Medulla oblongata (tissue), 1 donor: ENCODE measurements around the gene TBX21.

Source experiments
- DNase-seq: peaks from one replicate; pipeline ENCODE4 v3.0.0-alpha.2; 2015; ENCODE audit errors: extremely low spot score

TBX21 gene

GRCh38 chr17:47698749-47699535 is 34.1 kb upstream of the TBX21 start:
- peak; percentile 50 for DNase-seq

GRCh38 chr17:47699536-47699840 is 33.5 kb upstream of the TBX21 start:
- DNase-seq, result no peak

GRCh38 chr17:47700471-47701449 is 32.3 kb upstream of the TBX21 start:
- no peak for DNase-seq

- no peak for DNase-seq
These were observed 31.4 kb upstream of the TBX21 start for GRCh38 chr17:47701608-47702007.

- no peak for DNase-seq
These were observed 30.5 kb upstream of the TBX21 start for GRCh38 chr17:47702391-47702995.

GRCh38 chr17:47703191-47703591 is 29.8 kb upstream of the TBX21 start:
- no peak for DNase-seq

GRCh38 chr17:47703671-47704070 is 29.4 kb upstream of the TBX21 start:
- DNase-seq, result no peak

- no peak for DNase-seq
These were observed 28.9 kb upstream of the TBX21 start for GRCh38 chr17:47704116-47704515.

GRCh38 chr17:47704736-47705135 is 28.3 kb upstream of the TBX21 start:
- DNase-seq, result no peak

- no peak for DNase-seq
These were observed 27.2 kb upstream of the TBX21 start for GRCh38 chr17:47705536-47706530.

GRCh38 chr17:47707056-47707804 is 25.8 kb upstream of the TBX21 start:
- DNase-seq, result peak; percentile 82

- DNase-seq, result no peak
These were observed 25.2 kb upstream of the TBX21 start for GRCh38 chr17:47707884-47708283.

- DNase-seq, result no peak
These were observed 24.6 kb upstream of the TBX21 start for GRCh38 chr17:47708312-47708863.

GRCh38 chr17:47708864-47709541 is 24.0 kb upstream of the TBX21 start:
- peak; percentile 10 for DNase-seq

- DNase-seq, result no peak
These were observed 23.4 kb upstream of the TBX21 start for GRCh38 chr17:47709594-47709993.

- DNase-seq, result no peak
These were observed 21.5 kb upstream of the TBX21 start for GRCh38 chr17:47711366-47712099.

GRCh38 chr17:47712330-47713023 is 20.6 kb upstream of the TBX21 start:
- no peak for DNase-seq

GRCh38 chr17:47713980-47714700 is 18.9 kb upstream of the TBX21 start:
- no peak for DNase-seq
